T-helper 1 cell treated with Interleukin-12 subunit alpha and Interleukin-12 subunit beta and Interleukin-4 antibody, amounts not matched to agents 30 μg/mL and 1 μg/mL, for 36 hours (primary cell): ENCODE data around the gene VIPAS39.
A peak's percentile ranks its signal among the peaks of the same experiment; 100 is the strongest.

ENCODE experiments used
- H3K27ac Mint-ChIP-seq: one replicate; pipeline ENCODE4 v1.8.0; 2021; ENCODE audit warnings: mild to moderate bottlenecking, mixed read lengths
- H3K27me3 Mint-ChIP-seq: one replicate; pipeline ENCODE4 v1.8.0; 2021; ENCODE audit warnings: low read depth, mixed read lengths
- H3K36me3 Mint-ChIP-seq: one replicate; pipeline ENCODE4 v1.8.0; 2021; ENCODE audit warnings: low read depth, mixed read lengths
- H3K4me1 Mint-ChIP-seq: one replicate; pipeline ENCODE4 v1.8.0; 2021; ENCODE audit warnings: low read depth, mixed read lengths
- H3K4me3 Mint-ChIP-seq: one replicate; pipeline ENCODE4 v1.8.0; 2021; ENCODE audit warnings: mild to moderate bottlenecking, moderate library complexity, mixed read lengths
- H3K9me3 Mint-ChIP-seq: one replicate; pipeline ENCODE4 v1.8.0; 2021; ENCODE audit warnings: mixed read lengths

The VIPAS39 gene

DNA sequence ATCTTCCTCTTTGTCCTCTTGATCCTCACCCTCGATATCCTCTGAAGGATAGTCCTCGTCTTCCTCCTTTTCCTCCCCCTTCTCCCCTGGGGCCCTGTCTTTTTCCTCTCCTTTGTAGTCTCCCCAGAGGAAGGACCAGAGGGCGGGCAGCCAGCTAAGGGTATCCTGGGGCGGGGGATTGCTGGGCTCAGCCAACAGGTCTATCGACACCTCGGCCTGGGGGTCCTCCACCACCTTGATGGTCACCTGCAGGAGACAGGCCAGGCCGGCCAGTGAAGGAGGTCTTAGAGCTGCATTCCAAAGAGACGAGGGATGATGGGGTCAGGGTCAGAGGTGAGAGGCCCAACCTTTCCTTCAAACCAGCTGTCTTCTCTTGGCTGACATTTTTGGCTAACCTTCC lies 25.0 kb upstream of the VIPAS39 start:
- H3K9me3 Mint-ChIP-seq = no peaks in the 10 kb centered on the region
- no peaks in the 10 kb centered on the region for H3K4me1 Mint-ChIP-seq
- H3K27ac Mint-ChIP-seq = no peak overlapping the region
- no peaks in the 10 kb centered on the region for H3K36me3 Mint-ChIP-seq
- no peak overlapping the region for H3K4me3 Mint-ChIP-seq
- H3K27me3 Mint-ChIP-seq = no peaks in the 10 kb centered on the region

DNA sequence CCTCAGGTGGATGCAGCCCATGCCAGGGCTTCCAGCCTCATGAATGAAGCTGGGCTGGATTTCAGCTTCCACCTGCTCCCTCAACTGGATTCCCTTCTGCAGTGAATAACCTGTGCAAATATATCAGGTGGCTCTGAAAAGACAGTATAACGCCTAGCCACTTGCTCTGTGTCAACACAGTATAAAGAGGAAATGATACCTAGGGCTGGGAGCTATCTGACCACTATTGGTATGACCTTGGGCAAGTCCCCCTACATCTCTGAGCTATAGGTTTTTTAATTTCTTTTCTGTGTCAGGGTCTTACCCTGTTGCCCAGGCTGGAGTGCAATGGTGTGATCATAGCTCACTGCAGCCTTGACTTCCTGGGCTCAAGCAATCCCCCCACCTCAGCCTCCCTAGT lies 21.4 kb upstream of the VIPAS39 start:
- no peak overlapping the region for H3K27ac Mint-ChIP-seq
- no peaks in the 10 kb centered on the region for H3K36me3 Mint-ChIP-seq
- no peaks in the 10 kb centered on the region for H3K4me1 Mint-ChIP-seq
- no peak overlapping the region for H3K4me3 Mint-ChIP-seq
- no peaks in the 10 kb centered on the region for H3K9me3 Mint-ChIP-seq
- no peaks in the 10 kb centered on the region for H3K27me3 Mint-ChIP-seq

DNA sequence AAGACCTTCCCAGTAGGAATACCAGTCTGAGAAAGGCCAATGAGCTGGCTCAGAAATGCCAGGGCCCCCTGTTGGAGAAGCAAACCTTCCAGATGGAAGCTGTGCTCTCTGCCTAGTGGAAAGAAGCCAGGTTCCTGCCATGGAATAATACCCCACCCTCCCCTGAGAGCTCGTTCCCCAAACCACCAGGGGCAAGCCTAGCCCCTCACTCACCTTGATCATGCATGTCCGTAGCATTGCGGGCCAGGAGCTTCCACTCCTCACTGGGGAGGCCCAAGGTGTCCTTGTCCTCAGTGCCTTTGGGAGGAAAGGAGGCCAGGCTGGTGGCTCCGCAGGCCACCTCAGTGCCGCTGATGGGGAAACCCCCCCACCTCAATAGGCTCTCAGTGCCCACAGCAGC lies 20.6 kb upstream of the VIPAS39 start:
- no peaks in the 10 kb centered on the region for H3K9me3 Mint-ChIP-seq
- no peak overlapping the region for H3K4me3 Mint-ChIP-seq
- H3K4me1 Mint-ChIP-seq = no peaks in the 10 kb centered on the region
- no peaks in the 10 kb centered on the region for H3K27me3 Mint-ChIP-seq
- no peaks in the 10 kb centered on the region for H3K36me3 Mint-ChIP-seq
- H3K27ac Mint-ChIP-seq = no peak overlapping the region

DNA sequence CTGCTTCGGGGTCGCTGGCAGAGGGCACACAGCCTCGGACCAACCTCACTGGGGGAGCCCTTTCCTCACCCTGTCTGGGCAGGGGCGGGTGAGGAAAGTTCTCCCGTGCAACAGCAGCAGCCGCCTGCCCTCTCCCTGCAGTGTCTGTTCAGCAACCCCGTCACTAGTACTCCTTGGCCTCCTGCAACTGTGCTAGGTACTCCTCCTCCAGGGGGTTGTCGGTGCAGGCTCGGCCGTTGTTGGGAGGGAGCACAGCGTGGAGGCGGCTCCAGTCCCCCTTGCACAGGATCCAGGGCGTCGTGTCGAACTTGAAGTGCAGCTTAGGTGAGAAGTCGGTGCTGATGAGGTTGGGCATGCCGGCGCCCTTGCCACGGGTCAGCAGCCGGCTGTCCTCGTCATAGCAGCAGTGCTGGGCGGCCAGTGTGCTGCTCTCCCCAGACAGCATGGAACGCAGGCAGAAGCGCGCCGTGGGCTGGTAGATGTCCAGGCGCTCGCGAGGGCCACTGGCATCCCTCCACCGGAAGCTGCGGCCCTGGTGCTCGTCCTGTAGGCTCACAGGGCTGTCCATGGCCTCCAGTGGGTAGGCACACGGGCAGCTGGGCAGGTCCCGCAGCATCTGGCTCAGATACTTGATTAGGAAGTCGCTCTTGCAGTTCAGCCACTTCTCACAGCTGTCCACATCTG lies 18.2 kb upstream of the VIPAS39 start:
- Mint-ChIP-seq H3K9me3 (no peaks in the 10 kb centered on the region), H3K27ac (no peak overlapping the region), H3K4me3 (no peak overlapping the region), H3K27me3 (no peaks in the 10 kb centered on the region), H3K36me3 (no peaks in the 10 kb centered on the region), H3K4me1 (no peaks in the 10 kb centered on the region)

DNA sequence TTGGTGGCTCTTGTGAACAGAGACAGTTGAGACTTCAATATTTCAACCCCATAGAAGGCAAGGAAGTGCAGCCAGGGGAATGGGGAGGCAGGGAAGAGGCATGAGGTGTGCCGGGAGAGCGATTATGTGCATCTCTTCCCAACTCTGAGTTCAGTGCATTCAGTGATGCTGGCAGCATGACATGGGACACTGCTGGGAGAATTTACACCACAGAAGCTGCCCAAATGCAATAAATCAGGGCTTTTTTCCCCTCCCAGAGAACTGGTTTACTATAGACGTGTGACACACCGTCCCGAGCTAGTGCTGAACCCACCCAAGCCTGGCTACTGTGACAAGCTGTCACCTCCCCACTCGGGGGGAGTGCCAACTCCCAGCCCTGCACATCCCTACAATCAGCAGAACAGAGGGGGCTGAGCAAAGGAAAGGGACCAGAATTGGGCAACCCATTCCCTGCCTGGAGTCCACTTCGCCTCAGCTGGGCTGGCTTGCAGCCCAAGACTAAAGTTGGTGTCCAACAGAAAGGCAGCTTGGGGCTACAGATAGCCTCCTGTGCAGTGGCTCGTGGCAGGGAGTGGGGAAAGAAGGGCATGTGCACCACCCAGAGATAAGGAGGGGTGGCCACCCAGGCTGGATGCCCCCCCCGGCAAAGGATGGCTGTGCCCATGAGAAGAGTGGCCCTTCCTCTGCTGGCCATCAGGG lies 17.2 kb upstream of the VIPAS39 start:
- peaks cover 2% of the 10 kb centered on the region for H3K36me3 Mint-ChIP-seq
- no peaks in the 10 kb centered on the region for H3K9me3 Mint-ChIP-seq
- H3K27me3 Mint-ChIP-seq = no peaks in the 10 kb centered on the region
- H3K4me1 Mint-ChIP-seq = no peaks in the 10 kb centered on the region
- no peak overlapping the region for H3K4me3 Mint-ChIP-seq
- H3K27ac Mint-ChIP-seq = no peak overlapping the region

DNA sequence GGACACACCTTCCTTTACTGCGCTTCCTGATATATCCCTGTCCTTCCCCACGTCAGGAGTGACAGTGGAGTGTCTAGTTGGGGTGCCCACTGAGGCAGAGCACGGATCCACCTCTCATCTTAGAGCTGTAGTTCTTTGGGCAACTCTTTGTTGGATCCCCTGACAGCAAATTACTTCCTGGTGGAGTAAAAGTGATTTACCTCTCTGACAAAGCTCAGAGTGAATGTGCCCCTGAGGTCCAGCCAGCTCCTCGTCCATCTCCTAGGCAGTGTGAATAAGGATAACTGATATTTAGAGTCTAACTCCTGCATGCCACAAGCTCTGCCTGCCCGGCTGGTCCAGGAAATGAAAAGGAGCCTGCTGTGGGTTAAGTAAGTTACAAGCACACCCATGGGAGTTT lies 16.5 kb upstream of the VIPAS39 start:
- Mint-ChIP-seq H3K9me3 (no peaks in the 10 kb centered on the region), H3K36me3 (peaks cover 9% of the 10 kb centered on the region), H3K27ac (no peak overlapping the region), H3K4me1 (no peaks in the 10 kb centered on the region), H3K27me3 (no peaks in the 10 kb centered on the region), H3K4me3 (no peak overlapping the region)

DNA sequence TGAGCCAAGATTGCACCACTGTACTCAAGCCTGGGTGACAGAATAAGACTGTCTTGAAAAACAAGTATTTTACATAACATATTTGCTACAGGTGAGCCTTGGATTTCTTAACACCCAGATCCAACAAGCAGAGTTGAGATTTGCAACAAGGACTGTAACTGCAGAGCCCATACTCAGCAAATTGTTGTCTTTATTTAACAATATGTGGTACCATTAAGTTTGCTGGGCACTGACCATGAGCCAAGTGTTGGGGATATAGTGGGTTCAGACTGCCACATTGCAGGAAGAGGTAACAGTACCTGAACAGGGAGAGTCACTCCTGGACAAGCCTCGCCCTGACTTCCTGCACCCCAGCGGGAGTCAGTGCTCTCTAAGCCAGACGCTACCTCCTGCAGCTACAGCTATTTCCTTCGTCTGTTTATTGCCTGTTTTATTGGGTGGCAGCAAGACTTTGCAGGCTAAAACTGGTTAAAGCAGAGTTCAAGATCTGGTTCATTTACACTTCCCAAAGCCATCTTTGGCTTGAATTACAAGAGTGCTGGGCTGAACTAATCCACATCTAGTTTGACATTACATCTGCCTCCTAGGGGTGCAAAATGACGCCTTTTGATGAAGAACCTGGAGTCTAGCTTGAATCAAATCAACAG lies 12.9 kb upstream of the VIPAS39 start:
- Mint-ChIP-seq H3K9me3 (no peaks in the 10 kb centered on the region), H3K27ac (no peak overlapping the region), H3K4me1 (no peaks in the 10 kb centered on the region), H3K27me3 (no peaks in the 10 kb centered on the region), H3K36me3 (peaks cover 25% of the 10 kb centered on the region), H3K4me3 (no peak overlapping the region)

DNA sequence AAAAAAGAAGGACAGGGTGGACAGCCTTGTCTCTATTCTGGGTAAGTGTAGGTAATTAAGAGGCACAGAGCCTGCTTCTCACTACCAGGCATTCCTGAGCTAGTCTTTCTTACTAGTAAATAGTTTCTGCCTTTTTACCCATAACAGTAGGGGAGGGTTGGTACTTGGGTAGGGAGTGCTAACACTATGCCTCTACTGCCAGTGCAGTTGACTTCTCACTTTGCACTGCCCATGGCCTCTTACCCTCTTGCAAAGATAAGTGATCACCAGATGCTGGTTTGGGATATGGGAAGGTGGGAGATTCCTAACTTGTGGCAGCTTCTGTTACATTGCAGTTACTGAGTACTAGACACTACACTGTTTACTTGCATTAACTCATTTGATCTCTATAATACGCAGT lies 12.1 kb upstream of the VIPAS39 start:
- H3K9me3 Mint-ChIP-seq = no peaks in the 10 kb centered on the region
- H3K4me3 Mint-ChIP-seq = no peak overlapping the region
- no peaks in the 10 kb centered on the region for H3K27me3 Mint-ChIP-seq
- peaks cover 32% of the 10 kb centered on the region for H3K36me3 Mint-ChIP-seq
- H3K27ac Mint-ChIP-seq = no peak overlapping the region
- H3K4me1 Mint-ChIP-seq = peaks cover 1% of the 10 kb centered on the region

DNA sequence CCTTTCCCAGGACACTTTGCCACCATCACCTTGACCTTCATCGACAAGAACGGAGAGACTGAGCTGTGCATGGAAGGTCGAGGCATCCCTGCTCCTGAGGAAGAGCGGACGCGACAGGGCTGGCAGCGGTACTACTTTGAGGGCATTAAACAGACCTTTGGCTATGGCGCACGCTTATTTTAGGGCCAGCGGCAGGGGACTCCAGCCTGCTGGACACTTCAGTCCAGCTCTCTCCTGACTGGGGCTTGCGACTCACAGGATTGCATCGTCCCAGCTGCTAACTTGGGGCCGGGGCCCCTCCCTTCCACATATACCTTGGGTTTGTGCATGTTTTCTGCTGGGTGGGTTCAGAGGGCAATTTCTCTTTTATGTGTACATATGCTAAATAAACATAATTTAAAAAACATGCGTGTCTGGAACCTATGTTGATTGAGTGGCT lies 11.7 kb upstream of the VIPAS39 start:
- no peak overlapping the region for H3K27ac Mint-ChIP-seq
- no peak overlapping the region for H3K4me3 Mint-ChIP-seq
- H3K36me3 Mint-ChIP-seq = peaks cover 32% of the 10 kb centered on the region
- H3K27me3 Mint-ChIP-seq = no peaks in the 10 kb centered on the region
- H3K9me3 Mint-ChIP-seq = no peaks in the 10 kb centered on the region
- peaks cover 1% of the 10 kb centered on the region for H3K4me1 Mint-ChIP-seq

DNA sequence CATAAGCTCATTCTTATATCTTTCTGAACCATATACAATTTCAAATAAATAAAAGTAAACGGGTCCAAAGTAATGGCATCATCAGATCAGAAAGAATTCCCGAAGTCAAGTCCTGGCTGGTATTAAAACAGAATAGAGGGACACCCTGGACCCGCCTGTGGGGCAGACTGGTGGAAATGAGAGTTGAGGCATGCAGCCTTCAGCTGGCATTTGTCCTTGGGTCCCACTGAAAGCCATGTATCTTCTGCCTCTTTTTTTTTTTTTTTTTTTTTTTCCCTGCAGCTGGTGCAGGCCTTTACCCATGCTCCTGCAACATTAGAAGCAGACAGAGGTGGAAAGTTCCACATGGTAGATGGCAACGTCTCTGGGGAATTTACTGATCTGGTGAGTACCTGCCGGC lies 10.4 kb upstream of the VIPAS39 start:
- no peaks in the 10 kb centered on the region for H3K9me3 Mint-ChIP-seq
- H3K4me1 Mint-ChIP-seq = peaks cover 1% of the 10 kb centered on the region
- H3K4me3 Mint-ChIP-seq = no peak overlapping the region
- peaks cover 40% of the 10 kb centered on the region for H3K36me3 Mint-ChIP-seq
- H3K27ac Mint-ChIP-seq = no peak overlapping the region
- no peaks in the 10 kb centered on the region for H3K27me3 Mint-ChIP-seq

DNA sequence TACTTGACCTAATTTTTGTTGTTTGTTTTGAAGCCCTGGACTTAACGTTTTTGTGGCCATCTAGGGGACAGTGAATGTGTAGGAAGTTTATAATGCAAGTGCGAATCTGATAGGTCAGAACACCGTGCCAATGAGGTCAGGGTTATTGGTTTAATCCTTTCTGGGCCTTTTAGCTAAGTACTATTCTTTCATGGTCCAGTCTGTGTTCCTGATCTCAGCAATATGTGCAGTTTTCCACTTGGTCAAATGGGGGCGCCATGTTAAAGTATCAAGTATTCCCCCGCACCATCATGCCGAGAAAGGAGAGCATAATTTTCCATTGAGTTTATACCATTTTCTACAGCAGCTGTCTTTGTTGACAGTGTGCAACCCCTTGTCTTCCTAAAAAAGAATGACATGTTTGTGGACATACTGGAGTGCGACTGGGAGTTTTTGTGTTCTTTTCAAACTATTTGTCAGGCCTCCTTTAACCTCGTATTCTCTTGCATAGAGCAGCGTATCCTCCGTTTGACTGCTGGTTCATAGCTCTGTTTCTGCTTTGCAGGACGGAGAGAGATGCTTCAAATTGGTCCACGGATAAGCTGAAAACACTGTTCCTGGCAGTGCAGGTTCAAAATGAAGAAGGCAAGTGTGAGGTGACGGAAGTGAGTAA lies 1.8 kb upstream of the VIPAS39 start:
- Mint-ChIP-seq H3K27me3 (no peaks in the 10 kb centered on the region), H3K4me3 (peak overlapping the region; percentile 100), H3K36me3 (peaks cover 38% of the 10 kb centered on the region), H3K4me1 (peaks cover 34% of the 10 kb centered on the region), H3K27ac (peak overlapping the region; percentile 99), H3K9me3 (no peaks in the 10 kb centered on the region)

DNA sequence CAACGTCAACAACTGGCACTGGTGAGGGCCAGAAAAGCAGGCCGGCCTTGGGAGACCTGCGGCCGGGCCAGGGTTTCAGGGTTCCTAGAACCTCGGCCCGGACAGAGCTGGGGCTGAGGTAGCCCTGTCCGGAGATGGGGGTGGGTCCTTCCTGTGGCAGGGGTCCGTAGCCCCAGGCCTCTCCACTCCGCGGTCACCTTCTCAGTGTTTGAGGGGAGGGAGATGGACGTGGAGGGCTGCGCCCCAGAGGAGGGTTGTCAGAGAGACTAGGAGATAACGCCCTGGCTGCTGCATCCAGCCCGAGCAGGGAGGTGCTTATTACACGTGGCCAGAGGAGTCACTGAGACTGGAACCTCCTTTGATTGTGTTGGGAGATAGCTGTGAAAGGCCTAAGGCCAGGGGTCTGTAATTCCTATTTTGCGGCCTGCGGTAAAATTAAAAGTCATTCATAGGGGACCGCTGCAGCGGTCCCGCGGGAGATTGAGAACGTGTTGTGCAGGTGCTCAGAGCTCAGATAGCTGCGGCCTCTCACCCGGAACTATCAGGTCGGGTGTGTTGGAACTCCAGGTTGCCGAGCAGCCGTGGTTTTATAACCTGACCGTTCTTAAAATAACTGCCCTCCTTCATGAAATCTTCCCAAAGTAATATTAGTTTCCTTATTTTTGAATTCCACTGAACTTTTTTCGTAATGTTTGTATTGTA lies 999 bp upstream of the VIPAS39 start:
- Mint-ChIP-seq H3K36me3 (peaks cover 33% of the 10 kb centered on the region), H3K27ac (peak overlapping the region; percentile 99), H3K4me1 (peaks cover 34% of the 10 kb centered on the region), H3K4me3 (peak overlapping the region; percentile 100), H3K9me3 (no peaks in the 10 kb centered on the region), H3K27me3 (no peaks in the 10 kb centered on the region)

DNA sequence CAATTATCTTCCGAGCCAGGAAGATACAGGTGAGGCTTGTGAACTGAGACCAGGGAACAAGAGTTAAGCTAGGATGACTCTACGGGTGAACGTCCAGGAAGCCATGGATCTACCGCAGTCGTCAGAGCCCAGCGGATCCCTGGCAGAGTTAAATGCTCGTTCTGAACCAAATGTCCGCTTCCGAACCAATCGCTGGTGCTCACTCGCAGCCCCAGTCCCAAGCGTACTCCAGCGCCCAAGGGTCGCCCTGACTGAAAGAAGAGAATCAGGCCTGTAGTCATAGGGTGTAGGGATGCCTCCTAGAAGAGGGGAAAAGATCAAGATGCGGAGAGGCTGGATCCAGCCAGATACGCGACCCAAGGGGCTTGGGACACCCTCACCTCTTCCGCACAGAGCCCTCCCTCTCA lies 283 bp downstream of the VIPAS39 start:
- peak overlapping the region; percentile 99 for H3K27ac Mint-ChIP-seq
- no peaks in the 10 kb centered on the region for H3K9me3 Mint-ChIP-seq
- no peaks in the 10 kb centered on the region for H3K27me3 Mint-ChIP-seq
- H3K4me1 Mint-ChIP-seq = peaks cover 34% of the 10 kb centered on the region
- H3K36me3 Mint-ChIP-seq = peaks cover 29% of the 10 kb centered on the region
- H3K4me3 Mint-ChIP-seq = peak overlapping the region; percentile 100

DNA sequence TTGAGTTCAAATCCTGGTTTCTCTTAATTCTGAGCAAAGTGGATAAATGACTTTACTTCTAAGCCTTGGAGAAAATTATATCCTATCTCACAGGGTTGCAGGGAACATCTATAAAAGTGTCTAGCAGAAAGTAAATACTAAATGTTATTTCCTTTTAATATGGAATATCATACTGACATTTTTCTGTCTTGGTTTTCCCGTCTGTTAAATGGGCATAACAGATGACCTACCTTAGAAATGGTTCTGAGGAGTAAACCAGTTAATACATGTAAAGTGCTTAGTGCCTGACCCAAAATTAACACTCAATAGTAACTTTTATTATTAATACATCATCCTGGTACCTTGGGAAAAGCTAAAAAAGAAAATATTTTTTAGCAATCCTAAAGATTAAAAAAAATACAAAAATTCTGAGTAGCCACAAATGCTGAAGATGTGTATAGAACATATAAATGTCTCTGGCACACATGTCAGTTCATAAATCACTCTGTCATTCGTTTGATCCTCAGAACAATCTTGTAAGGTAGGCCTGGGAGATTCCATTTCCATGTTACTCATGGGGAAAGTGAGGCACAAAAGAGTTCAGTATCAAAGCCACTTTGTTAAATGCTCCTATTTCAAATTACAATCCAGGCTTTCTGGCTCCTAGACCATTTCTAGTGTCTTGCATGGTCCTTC lies 1.3 kb downstream of the VIPAS39 start:
- no peaks in the 10 kb centered on the region for H3K9me3 Mint-ChIP-seq
- peaks cover 29% of the 10 kb centered on the region for H3K36me3 Mint-ChIP-seq
- peak overlapping the region; percentile 100 for H3K4me3 Mint-ChIP-seq
- no peaks in the 10 kb centered on the region for H3K27me3 Mint-ChIP-seq
- no peak overlapping the region for H3K27ac Mint-ChIP-seq
- H3K4me1 Mint-ChIP-seq = peaks cover 32% of the 10 kb centered on the region
